Anterior cingulate cortex (tissue), 58 donors: ENCODE results near the gene CELSR1.
"Not testable (repeated sequence)": the region's sequence is repeated elsewhere in the genome, so short reads cannot be mapped to it uniquely, and the experiment has no call there.

ENCODE experiments used
- DNase-seq, 58 donors: peaks; one replicate each; lab custom pipeline; 2025; lab: John Stamatoyannopoulos, UW

The CELSR1 gene

DNA sequence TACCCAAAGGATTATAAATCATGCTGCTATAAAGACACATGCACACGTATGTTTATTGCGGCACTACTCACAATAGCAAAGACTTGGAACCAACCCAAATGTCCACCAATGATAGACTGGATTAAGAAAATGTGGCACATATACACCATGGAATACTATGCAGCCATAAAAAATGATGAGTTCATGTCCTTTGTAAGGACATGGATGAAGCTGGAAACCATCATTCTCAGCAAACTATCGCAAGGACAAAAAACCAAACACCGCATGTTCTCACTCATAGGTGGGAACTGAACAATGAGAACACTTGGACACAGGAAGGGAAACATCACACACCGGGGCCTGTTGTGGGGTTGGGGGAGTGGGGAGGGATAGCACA lies 21.3 kb downstream of the CELSR1 start:
- DNase-seq, result not testable (repeated sequence)

DNA sequence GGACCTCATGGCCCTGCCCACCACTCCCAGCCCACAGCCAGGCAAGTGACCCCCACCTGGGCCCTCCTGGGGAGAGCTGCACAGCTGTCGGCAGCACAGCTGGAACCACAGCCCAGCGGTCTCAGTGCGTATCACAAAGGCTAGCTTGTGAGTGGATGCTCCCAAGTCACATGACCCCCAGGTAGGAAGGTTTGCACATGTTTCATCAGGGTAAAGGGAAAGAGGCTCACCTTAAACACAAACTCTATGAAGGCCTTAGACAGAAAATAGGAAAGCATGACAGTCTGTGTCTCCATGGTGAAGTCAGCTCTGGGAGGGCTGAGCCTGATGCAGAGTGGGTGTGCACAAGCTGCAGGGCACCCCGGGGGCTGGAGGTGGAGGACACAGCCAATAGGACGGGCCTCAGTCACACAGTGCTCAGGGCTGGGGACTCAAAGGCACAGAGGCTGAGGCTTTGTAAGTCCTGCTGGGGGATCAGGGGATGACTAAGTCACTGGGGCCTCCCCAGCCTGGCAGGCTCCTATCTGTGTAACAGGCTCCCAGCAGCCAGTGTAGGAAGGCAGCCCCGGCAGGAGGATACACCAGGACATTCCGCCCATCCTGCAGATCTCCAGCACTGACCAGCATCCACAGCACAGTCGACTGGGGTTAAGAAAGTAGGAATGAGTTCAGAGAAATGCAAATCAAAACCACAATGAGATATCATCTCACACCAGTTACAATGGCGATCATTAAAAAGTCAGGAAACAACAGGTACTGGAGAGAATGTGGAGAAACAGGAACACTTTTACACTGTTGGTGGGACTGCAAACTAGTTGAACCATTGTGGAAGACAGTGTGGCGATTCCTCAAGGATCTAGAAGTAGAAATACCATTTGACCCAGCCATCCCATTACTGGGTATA lies 22.0 kb downstream of the CELSR1 start:
- no peak for DNase-seq

DNA sequence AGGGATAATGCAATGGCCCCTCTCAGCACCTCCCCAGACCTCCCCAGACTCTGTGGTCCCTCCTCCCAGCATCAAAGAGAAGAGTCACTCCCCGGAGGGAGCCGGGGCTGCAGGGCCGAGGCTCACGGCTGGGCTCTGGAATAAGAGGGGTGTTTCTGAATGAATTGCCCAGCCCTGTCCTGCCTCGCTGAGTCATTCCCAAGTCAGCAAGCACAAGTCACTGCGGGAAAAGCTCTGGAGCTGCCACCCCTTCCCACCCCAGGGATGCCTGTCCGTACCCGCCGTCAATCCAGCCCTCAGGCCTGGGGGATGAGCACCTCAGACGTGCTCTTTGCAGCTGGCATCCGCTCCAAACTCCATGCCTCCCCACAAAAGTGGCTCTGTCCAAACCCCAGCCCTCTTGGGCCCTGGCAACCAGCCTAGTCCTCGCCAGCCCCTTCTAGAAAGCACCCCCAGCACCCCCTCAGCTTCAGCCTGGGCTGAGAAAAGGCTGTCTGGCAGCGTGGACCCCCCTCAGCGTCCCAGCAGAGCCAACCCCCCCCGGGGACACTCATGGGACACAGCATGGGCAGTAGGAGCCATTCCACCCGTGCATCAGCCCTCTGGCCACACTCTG lies 22.7 kb downstream of the CELSR1 start:
- no peak for DNase-seq

- no peak for DNase-seq
Measured at GRCh38 chr22:46513908-46514550, 23.4 kb downstream of the CELSR1 start.

- no peak for DNase-seq
Measured at GRCh38 chr22:46512683-46513082, 24.7 kb downstream of the CELSR1 start.

DNA sequence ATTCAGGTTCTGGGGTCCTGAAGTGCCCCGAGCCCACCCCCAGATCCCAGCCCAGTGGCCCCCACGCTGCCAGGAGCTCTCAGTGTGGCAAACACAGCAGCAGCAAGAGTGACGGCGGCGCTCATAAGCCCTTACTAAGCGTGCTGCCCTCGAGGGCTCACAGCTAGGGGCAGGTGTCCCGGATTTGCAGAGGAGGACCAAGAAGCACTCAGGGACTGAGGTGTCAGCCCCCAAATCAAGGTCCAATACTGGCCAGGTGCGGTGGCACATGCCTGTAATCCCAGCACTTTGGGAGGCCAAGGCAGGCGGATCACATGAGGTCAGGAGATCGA lies 25.4 kb downstream of the CELSR1 start:
- no peak for DNase-seq

DNA sequence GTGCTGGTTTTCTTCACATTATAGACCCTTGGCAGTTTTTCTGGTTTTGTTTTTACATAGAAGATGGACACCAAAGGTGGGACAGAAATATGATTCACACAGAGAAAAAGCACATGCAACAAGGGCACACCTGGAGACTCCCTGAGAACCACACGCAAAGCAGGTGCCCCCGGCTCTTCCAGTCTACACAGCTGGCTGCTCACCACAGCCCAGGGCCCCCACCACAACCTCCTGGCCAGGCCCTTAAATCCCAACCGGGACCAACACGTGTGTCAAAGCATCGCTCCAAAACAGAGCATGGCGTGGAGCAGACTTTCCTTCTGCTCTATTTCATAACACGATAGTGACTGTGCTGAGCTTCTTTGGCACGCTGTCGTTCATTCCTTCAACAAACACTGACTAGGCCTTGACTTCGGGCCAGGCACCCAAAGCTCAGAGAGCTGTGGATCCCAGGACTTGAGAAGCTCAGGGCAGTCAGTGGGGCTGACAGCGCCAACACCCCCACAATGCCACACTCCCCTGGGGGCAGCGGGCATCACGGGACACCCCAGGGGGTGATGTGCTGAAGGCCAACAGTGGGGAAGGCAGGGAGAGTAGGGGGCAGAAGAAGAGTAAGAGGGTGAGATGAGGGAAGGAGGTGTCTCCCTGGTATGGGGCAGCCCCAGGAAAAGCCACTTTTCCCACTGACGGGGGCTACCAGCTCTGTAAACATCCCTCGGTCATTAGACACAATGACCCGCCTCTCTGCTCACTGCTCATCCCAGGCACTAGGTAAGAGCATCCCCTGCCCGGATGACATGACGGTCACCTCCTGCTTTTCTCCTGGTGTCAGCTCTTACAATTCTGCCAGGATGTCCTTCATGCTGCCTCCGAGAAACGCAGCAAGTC lies 26.0 kb downstream of the CELSR1 start:
- no peak for DNase-seq

GRCh38 chr22:46509416-46510089 lies 27.9 kb downstream of the CELSR1 start:
- DNase-seq, result no peak

DNA sequence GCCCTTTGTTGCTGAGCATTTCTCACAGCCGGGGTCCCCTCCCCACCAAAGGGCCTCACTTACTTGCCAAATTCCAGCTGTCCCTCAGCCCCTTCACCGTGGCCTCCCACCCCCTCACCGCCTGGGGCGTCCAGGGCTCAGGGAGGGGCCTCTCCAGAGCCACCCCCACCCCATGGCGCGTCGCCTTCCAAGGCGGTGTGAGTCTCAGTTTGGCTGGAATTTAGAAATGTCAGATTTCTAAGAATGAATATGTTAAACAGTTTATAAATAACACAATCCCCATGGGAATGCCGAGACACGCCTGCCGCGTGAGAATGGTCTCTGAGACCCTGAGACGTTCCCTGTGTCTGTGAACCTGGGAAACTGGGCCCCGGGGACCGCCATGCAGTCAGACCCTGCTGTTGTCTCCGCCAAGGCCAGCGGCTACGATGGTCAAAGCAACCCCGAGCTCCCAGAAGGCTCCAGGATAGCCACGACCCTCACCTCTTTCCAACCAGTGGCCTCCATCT lies 28.9 kb downstream of the CELSR1 start:
- no peak for DNase-seq

DNA sequence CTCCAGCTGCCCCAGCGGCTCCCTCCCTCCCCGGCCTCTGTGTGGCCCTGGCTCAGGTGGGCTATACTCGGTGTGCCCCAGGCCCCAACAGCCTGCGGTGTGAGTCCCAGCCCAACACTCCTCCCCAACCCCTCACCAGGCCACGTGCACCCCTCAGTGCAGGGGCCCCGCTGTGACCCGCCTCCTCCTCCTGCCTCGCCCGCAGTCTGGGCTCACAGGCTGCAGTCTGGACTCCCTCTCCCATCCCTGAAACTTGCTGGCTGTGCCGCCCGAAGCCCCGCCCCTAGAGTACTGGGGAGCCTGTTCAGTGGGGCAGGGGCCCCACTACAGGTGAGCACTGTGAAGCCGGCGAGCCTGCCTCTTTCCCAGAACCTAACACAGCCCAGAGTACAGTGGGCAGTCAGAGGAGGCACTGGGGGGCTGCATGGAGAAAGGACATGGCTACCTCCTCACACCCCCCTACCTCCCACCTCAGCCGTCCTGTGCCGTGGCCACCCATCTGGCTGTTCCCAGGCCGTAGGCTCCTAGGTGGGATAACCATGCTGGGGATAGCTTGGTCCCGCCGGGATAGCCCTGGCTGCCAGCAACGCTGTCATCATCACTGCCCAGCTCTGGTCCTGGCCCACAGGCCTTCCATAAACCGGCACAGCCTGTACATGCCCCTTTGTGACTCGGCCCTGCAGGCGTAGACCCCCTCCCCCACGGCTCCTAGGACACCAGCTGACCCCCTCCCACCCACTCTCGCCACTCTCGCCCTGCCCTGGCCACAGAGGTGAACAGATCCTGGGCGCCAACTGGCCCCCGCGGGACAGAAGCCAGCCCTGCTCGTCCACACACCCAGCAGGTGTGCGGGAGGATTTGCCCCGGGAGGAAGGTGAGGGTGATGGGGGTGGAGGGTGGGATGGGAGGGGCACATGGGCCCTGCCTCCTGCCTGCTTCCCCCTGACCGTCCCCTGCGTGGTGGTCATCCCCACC lies 29.7 kb downstream of the CELSR1 start:
- DNase-seq, result no peak

DNA sequence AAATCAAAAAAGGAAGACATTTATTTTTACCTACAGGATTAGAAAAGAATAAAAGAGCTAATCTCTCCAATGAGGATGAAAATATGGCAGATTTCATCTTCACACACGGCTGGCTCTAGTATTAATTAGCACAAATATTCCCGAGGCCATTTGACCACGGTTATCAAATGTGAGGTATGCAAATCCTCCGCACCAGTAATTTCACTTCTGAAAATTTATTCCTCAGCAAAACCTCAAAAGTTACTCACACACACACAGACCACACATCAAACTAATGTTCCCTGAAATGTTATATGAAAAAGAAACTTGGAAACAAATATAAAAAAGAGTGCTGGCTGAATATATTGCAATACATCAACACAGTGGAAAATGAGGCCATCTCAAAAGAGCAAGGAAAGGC lies 32.8 kb downstream of the CELSR1 start:
- no peak for DNase-seq

DNA sequence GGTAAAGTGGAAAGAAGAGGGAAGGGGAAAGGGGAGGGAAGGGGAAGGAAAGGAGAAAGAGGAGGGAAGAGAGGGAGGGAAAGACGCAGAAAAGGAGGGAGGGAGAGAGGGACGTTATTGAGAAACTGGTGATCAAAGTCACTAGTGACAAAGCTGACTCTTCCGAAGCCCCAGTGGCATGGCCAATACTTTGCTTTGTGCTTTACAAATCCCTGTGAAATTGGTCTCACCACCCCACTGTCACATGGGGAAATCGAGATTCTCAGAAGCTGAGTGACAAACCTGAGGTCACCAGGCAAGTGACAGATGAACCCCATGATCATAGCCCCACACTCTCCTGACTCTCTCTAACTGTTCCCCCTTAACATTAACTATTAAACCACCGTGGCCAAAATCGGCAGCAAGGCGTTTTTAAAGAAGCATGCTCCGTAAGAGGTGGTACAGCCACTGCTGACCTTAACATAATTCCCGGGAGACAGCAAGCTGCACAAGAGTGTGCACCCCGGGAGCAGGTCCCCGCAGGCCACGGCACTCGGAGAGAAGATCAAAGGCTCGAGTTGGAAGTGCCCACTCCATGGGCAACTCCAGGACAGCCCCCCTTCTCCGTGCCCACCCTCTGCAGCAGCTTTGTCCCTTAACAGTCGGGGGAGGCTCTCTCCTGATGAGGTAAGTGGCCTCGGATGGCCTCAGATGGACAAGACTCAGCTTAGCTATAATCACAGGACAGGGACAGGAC lies 34.8 kb downstream of the CELSR1 start:
- DNase-seq, result no peak

DNA sequence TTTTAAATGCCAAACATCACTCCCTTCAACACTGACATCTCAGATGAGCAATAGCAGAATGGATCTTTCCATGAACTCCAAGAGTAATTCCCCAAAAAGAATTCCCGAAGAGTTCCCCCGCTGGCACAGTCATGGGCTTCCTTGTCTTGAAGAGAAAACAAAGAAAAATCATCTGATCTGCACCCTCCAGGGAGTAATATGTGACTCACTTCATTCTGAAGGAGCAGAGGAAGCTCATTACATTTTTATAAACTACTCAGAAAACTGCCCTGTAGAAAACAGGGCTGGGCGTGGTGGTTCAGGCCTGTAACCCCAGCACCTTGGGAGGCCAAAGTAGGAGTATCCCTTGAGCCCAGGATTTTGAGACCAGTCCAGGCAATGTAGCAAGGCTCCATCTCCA lies 35.7 kb downstream of the CELSR1 start:
- no peak for DNase-seq

DNA sequence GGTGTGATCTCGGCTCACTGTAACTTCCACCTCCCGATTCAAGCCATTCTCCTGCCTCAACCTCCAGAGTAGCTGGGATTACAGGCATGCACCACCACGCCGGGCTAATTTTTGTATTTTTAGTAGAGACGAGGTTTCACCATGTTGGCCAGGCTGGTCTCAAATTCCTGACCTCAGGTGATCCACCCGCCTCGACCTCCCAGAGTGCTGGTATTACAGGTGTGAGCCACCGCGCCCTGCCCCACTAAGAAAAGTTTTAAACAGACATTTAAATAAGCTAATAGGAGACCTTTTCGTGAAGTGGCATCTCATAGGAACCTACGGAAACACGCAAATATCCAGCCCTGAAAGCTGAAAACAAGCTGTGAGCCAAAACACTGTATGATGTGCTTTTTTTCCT lies 36.2 kb downstream of the CELSR1 start:
- DNase-seq, result not testable (repeated sequence)

- peak in 27 of 58 donors; percentile 4 to 65 (median 25) for DNase-seq
Measured at GRCh38 chr22:46500201-46500600, 37.2 kb downstream of the CELSR1 start.

- no peak for DNase-seq
Measured at GRCh38 chr22:46499805-46500189, 37.6 kb downstream of the CELSR1 start.

DNA sequence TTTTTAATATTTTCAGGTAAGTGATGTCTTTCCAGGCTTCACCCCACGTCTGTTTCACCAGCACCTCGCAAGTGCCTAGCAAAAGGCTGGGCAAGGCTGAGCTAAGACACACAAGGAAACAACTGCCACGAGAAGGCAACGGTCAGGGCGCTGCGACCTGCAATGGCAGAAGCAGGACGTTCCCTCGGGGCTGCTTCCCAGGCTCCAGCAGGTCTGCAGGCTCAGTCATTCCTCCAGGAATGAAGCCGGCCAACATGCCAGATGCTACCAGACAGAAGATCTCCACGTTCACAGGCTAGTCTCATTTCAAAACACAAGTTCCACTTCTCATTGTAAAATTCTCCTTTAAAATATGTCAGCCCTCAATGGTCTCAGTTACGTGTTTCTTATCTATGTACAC lies 45.5 kb downstream of the CELSR1 start:
- peak in 2 of 58 donors; percentile 6 to 14 for DNase-seq

- peak in 1 of 58 donors; percentile 12 for DNase-seq
Measured at GRCh38 chr22:46490538-46490937, 46.9 kb downstream of the CELSR1 start.
